T-helper 1 cell (primary cell): ENCODE data around the gene SIGLEC1.

Experiments
- DNase-seq, 5 donors: peaks; one replicate each; pipeline ENCODE4 v3.0.0-alpha.2; 2012 to 2020

Gene SIGLEC1

GRCh38 chr20:3744037-3744436 is 31.6 kb upstream of the SIGLEC1 start:
- DNase-seq = no peak

GRCh38 chr20:3743251-3743650 is 30.9 kb upstream of the SIGLEC1 start:
- DNase-seq = no peak

- DNase-seq = no peak
Measured at GRCh38 chr20:3741836-3742458, 29.5 kb upstream of the SIGLEC1 start.

GRCh38 chr20:3740615-3741301 is 28.4 kb upstream of the SIGLEC1 start:
- DNase-seq = no peak

- no peak for DNase-seq
Measured at GRCh38 chr20:3739926-3740451, 27.6 kb upstream of the SIGLEC1 start.

GRCh38 chr20:3739054-3739925 is 26.9 kb upstream of the SIGLEC1 start:
- DNase-seq = no peak

GRCh38 chr20:3738111-3739053 is 26.0 kb upstream of the SIGLEC1 start:
- no peak for DNase-seq

GRCh38 chr20:3735768-3736167 is 23.4 kb upstream of the SIGLEC1 start:
- no peak for DNase-seq

GRCh38 chr20:3734111-3734843 is 21.9 kb upstream of the SIGLEC1 start:
- DNase-seq = no peak

GRCh38 chr20:3733119-3733995 is 21.0 kb upstream of the SIGLEC1 start:
- DNase-seq = no peak

GRCh38 chr20:3732327-3733118 is 20.1 kb upstream of the SIGLEC1 start, which contains the start of gene HSPA12B:
TSS of gene HSPA12B (plus strand) at chr20:3732685. CDS start at chr20:3738675, 5,990 bp downstream.
- DNase-seq = no peak

GRCh38 chr20:3731944-3732326 is 19.5 kb upstream of the SIGLEC1 start:
- no peak for DNase-seq

- no peak for DNase-seq
Measured at GRCh38 chr20:3730803-3731672, 18.6 kb upstream of the SIGLEC1 start.

- no peak for DNase-seq
Measured at GRCh38 chr20:3729811-3730540, 17.6 kb upstream of the SIGLEC1 start.

- no peak for DNase-seq
Measured at GRCh38 chr20:3729378-3729777, 17.0 kb upstream of the SIGLEC1 start.

- DNase-seq = no peak
Measured at GRCh38 chr20:3728876-3729275, 16.5 kb upstream of the SIGLEC1 start.

GRCh38 chr20:3728354-3728753 is 16.0 kb upstream of the SIGLEC1 start:
- DNase-seq = no peak
